Ascending aorta (tissue), 2 donors: ENCODE measurements around the gene PRSS23. TPM values are rescaled to one million over a fixed set of nuclear protein-coding genes. Genes with fewer than 3 reads are reported as not detected.

Source experiments
- DNase-seq, 2 donors: peaks; one replicate each; pipeline ENCODE4 v3.0.0-alpha.2; 2019; ENCODE audit warnings: low spot score in 2 of 2
- H3K27ac ChIP-seq, 2 donors: fragments of 200-600 bp; sonication (generic); one replicate each; pipeline ENCODE4 v1.5.1; 2016 to 2017; ENCODE audit warnings: mild to moderate bottlenecking in 1 of 2
- H3K27me3 ChIP-seq: fragments of 200-600 bp; sonication (generic); one replicate; pipeline ENCODE4 v1.5.1; 2017
- H3K36me3 ChIP-seq, 2 donors: fragments of 200-600 bp; sonication (generic); one replicate each; pipeline ENCODE4 v1.5.1; 2016
- H3K4me1 ChIP-seq, 2 donors: fragments of 200-600 bp; sonication (generic); one replicate each; pipeline ENCODE4 v1.5.1; 2016 to 2017; ENCODE audit warnings: mild to moderate bottlenecking in 1 of 2
- H3K4me3 ChIP-seq, 2 donors: fragments of 200-600 bp; sonication (generic); one replicate each; pipeline ENCODE4 v1.5.1; 2016 to 2017; ENCODE audit warnings: mild to moderate bottlenecking in 1 of 2
- H3K9me3 ChIP-seq, 2 donors: fragments of 200-600 bp; sonication (generic); one replicate each; pipeline ENCODE4 v1.5.1; 2016
- intact Hi-C: fragments of 100-400 bp; cut with DNase I; formaldehyde crosslinking; loops from one replicate; pipeline ENCODE4 v1.15.1; 2023
- total RNA-seq: library from RNA; depleted of rRNA; stranded (reverse); fragments of >200 nt; gene quantifications from one replicate; pipeline ENCODE4 v1.1.0, GENCODE V29; 2016
- TF ChIP-seq, protein P1 (sequence below), 3 experiments: fragments of 200-600 bp in 2 of 3; fragments of 450-650 bp in 1 of 3; sonication (generic) in 2 of 3; IDR thresholded peaks; one replicate each; pipeline ENCODE4 v1.5.1; 2016 to 2019; ENCODE audit warnings: antibody characterized with exemption in 3 of 3, mild to moderate bottlenecking in 1 of 3, moderate library complexity in 1 of 3

Gene PRSS23
- total RNA-seq, 1 donor from 2014 or later: 184 TPM

- Histone ChIP-seq H3K36me3 (no peaks in the 10 kb centered on the region), H3K27ac (no peak overlapping the region), H3K9me3 (no peaks in the 10 kb centered on the region), H3K27me3 (no peaks in the 10 kb centered on the region), H3K4me1 (no peaks in the 10 kb centered on the region), H3K4me3 (no peak overlapping the region)
- DNase-seq: no peak
- TF ChIP-seq, protein P1, sequence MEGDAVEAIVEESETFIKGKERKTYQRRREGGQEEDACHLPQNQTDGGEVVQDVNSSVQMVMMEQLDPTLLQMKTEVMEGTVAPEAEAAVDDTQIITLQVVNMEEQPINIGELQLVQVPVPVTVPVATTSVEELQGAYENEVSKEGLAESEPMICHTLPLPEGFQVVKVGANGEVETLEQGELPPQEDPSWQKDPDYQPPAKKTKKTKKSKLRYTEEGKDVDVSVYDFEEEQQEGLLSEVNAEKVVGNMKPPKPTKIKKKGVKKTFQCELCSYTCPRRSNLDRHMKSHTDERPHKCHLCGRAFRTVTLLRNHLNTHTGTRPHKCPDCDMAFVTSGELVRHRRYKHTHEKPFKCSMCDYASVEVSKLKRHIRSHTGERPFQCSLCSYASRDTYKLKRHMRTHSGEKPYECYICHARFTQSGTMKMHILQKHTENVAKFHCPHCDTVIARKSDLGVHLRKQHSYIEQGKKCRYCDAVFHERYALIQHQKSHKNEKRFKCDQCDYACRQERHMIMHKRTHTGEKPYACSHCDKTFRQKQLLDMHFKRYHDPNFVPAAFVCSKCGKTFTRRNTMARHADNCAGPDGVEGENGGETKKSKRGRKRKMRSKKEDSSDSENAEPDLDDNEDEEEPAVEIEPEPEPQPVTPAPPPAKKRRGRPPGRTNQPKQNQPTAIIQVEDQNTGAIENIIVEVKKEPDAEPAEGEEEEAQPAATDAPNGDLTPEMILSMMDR (IDR thresholded peaks at IDR 0.05): no peak
- intact Hi-C loops: no loop called here
Measured at GRCh38 chr11:86784241-86784681, 16.1 kb upstream of the PRSS23 start.

GRCh38 chr11:86785576-86785975 is 14.8 kb upstream of the PRSS23 start:
- no peaks in the 10 kb centered on the region for H3K27me3 ChIP-seq
- TF ChIP-seq, protein P1 (IDR thresholded peaks at IDR 0.05): no peak
- intact Hi-C loops: no loop called here
- H3K9me3 ChIP-seq: no peaks in the 10 kb centered on the region
- no peak overlapping the region for H3K4me3 ChIP-seq
- H3K36me3 ChIP-seq: no peaks in the 10 kb centered on the region
- no peak for DNase-seq
- H3K4me1 ChIP-seq: no peaks in the 10 kb centered on the region
- no peak overlapping the region for H3K27ac ChIP-seq

GRCh38 chr11:86787018-86787536 is 13.3 kb upstream of the PRSS23 start:
- H3K9me3 ChIP-seq: no peaks in the 10 kb centered on the region
- TF ChIP-seq, protein P1 (IDR thresholded peaks at IDR 0.05): no peak
- DNase-seq: no peak
- H3K27me3 ChIP-seq: no peaks in the 10 kb centered on the region
- H3K4me3 ChIP-seq: no peak overlapping the region
- no peaks in the 10 kb centered on the region for H3K36me3 ChIP-seq
- H3K4me1 ChIP-seq: no peaks in the 10 kb centered on the region
- intact Hi-C loops: no loop called here
- H3K27ac ChIP-seq: no peak overlapping the region

- intact Hi-C loops: no loop called here
- Histone ChIP-seq H3K4me3 (no peak overlapping the region), H3K36me3 (no peaks in the 10 kb centered on the region), H3K27ac (no peak overlapping the region), H3K4me1 (no peaks in the 10 kb centered on the region), H3K27me3 (no peaks in the 10 kb centered on the region), H3K9me3 (no peaks in the 10 kb centered on the region)
- DNase-seq: no peak
- TF ChIP-seq, protein P1 (IDR thresholded peaks at IDR 0.05): no peak
Measured at GRCh38 chr11:86787656-86788055, 12.7 kb upstream of the PRSS23 start.

- TF ChIP-seq, protein P1 (IDR thresholded peaks at IDR 0.05): no peak
- Histone ChIP-seq H3K4me1 (no peaks in the 10 kb centered on the region), H3K4me3 (no peak overlapping the region), H3K27me3 (no peaks in the 10 kb centered on the region), H3K27ac (no peak overlapping the region), H3K36me3 (no peaks in the 10 kb centered on the region), H3K9me3 (no peaks in the 10 kb centered on the region)
- intact Hi-C loops: no loop called here
- no peak for DNase-seq
Measured at GRCh38 chr11:86790195-86790725, 10.1 kb upstream of the PRSS23 start.
